HepG2 (cell line): ENCODE data around the gene MAGI1. TPM values are rescaled to one million over a fixed set of nuclear protein-coding genes. Genes with fewer than 3 reads are reported as not detected.
A peak's percentile ranks its signal among the peaks of the same experiment; 100 is the strongest.

Experiments used
- ATAC-seq: fragments of 200-7000 bp; cut with Tn5 transposase; 3 replicates; pipeline ENCODE4 v1.9.1; 2020; ENCODE audit warnings: mild to moderate bottlenecking, moderate library complexity
- BruUV-seq: library from RNA; stranded (reverse); fragments of 400-500 nt; replicated peaks from 2 replicates; lab custom pipeline; 2021; lab: Mats Ljungman, UMichigan
- CTCF ChIA-PET: fragments of 300-600 bp; formaldehyde crosslinking; extraction: SDS; loops from one replicate; lab custom pipeline; 2021; ENCODE audit warnings: low total read pairs, inconsistent platforms, low intra/inter-chr PET ratio; lab: Yijun Ruan, JAX
- POLR2A ChIA-PET: fragments of 350-600 bp; sonication (Branson Sonifier 250); formaldehyde crosslinking; loops from one replicate; lab custom pipeline; 2020; ENCODE audit warnings: antibody characterized with exemption, inconsistent platforms; lab: Yijun Ruan, JAX
- DNase-seq: peaks from one replicate; pipeline ENCODE4 v3.0.0-alpha.2; 2015; ENCODE audit warnings: low spot score
- FAIRE-seq: peaks from 3 replicates; lab custom pipeline; 2011; peaks lifted over from hg19 to GRCh38; lab: Jason Lieb, UNC
- H2AFZ ChIP-seq: one replicate; pipeline ENCODE4 v1.6.1; 2011; ENCODE audit warnings: low read length, inconsistent platforms
- H3K27ac ChIP-seq: fragments of 300-600 bp; 3 replicates; pipeline ENCODE4 v1.8.0; 2011; ENCODE audit warnings: mixed run types, mild to moderate bottlenecking, mixed read lengths, low read length, inconsistent platforms; ENCODE audit not compliant: insufficient read depth; ENCODE audit errors: extremely low read length
- H3K27me3 ChIP-seq, 2 experiments: fragments of 200-600 bp in 1 of 2; 2 replicates in 1 of 2; 3 replicates in 1 of 2; pipeline versions ENCODE4 v1.6.0 to v1.8.0; 2011; ENCODE audit warnings: low read length in 2 of 2, mild to moderate bottlenecking in 2 of 2, moderate library complexity in 2 of 2, inconsistent platforms in 1 of 2; ENCODE audit not compliant: insufficient read depth in 2 of 2, control insufficient read depth in 1 of 2
- H3K36me3 ChIP-seq, 2 experiments: fragments of 200-600 bp in 1 of 2; replicated peaks in 1 of 2; 2 replicates in 1 of 2; 3 replicates in 1 of 2; pipeline versions ENCODE4 v1.5.1 to v1.8.0; 2011; ENCODE audit warnings: low read length in 2 of 2, inconsistent platforms in 1 of 2; ENCODE audit not compliant: insufficient read depth in 2 of 2, control insufficient read depth in 1 of 2
- H3K4me1 ChIP-seq: 2 replicates; pipeline ENCODE4 v1.5.1; 2012; ENCODE audit warnings: low read length, inconsistent platforms; ENCODE audit not compliant: insufficient read depth
- H3K4me2 ChIP-seq: 2 replicates; pipeline ENCODE4 v1.6.0; 2011; ENCODE audit warnings: low read depth, low read length, inconsistent platforms
- H3K4me3 ChIP-seq, 3 experiments: fragments of 200-600 bp in 1 of 3; sonication (generic), shearing (Covaris generic) in 1 of 3; replicated peaks in 1 of 3; 2 replicates each; pipeline ENCODE4 v1.5.1; 2011 to 2016; ENCODE audit warnings: low read length in 3 of 3, inconsistent platforms in 2 of 3, low read depth in 2 of 3, mild to moderate bottlenecking in 2 of 3, control low read depth in 1 of 3, mixed read lengths in 1 of 3; ENCODE audit not compliant: insufficient read depth in 1 of 3
- H3K79me2 ChIP-seq: one replicate; pipeline ENCODE4 v1.6.1; 2011; ENCODE audit warnings: low read length, inconsistent platforms; ENCODE audit not compliant: insufficient read depth
- H3K9ac ChIP-seq: 2 replicates; pipeline ENCODE4 v1.6.0; 2011; ENCODE audit warnings: mild to moderate bottlenecking, low read depth, low read length, inconsistent platforms; ENCODE audit not compliant: insufficient read depth
- H3K9me3 ChIP-seq: 2 replicates; pipeline ENCODE4 v1.5.1; 2012; ENCODE audit warnings: mild to moderate bottlenecking, low read length
- H4K20me1 ChIP-seq: 2 replicates; pipeline ENCODE4 v1.6.0; 2011; ENCODE audit warnings: inconsistent platforms, mild to moderate bottlenecking, low read length, moderate library complexity; ENCODE audit not compliant: insufficient read depth
- CEBPB ChIP-seq: IDR thresholded peaks from 2 replicates; pipeline ENCODE4 v1.6.1; 2011; ENCODE audit warnings: low read depth, low read length, improper control_type of control experiment, borderline replicate concordance
- HNRNPL ChIP-seq: fragments of 200-400 bp; formaldehyde crosslinking; IDR thresholded peaks from 2 replicates; pipeline ENCODE4 v1.6.1; 2017; ENCODE audit warnings: mild to moderate bottlenecking, low read depth, low read length
- ZFP37 ChIP-seq: sonication (generic); formaldehyde crosslinking; IDR thresholded peaks from 2 replicates; pipeline ENCODE4 v1.4.0; 2020; ENCODE audit warnings: missing genetic modification reagents, borderline replicate concordance
- ZNF101 ChIP-seq: sonication (generic); formaldehyde crosslinking; IDR thresholded peaks from 2 replicates; pipeline ENCODE4 v1.4.0; 2020; ENCODE audit warnings: mild to moderate bottlenecking, low read depth, missing genetic modification reagents, borderline replicate concordance
- ZNF496 ChIP-seq: sonication (generic); formaldehyde crosslinking; IDR thresholded peaks from 2 replicates; pipeline ENCODE4 v1.8.1; 2023; ENCODE audit warnings: mild to moderate bottlenecking, moderate library complexity, missing genetic modification reagents; ENCODE audit not compliant: insufficient replicate concordance
- ZNF543 ChIP-seq: sonication (generic); formaldehyde crosslinking; IDR thresholded peaks from 2 replicates; pipeline ENCODE4 v1.4.0; 2020; ENCODE audit warnings: mild to moderate bottlenecking, missing genetic modification reagents
- ZNF850 ChIP-seq: sonication (generic); formaldehyde crosslinking; conservative IDR thresholded peaks from 2 replicates; pipeline ENCODE4 v1.9.0; 2021; ENCODE audit warnings: mild to moderate bottlenecking, missing genetic modification reagents
- ZUFSP ChIP-seq: sonication (generic); formaldehyde crosslinking; IDR thresholded peaks from 2 replicates; pipeline ENCODE4 v1.9.0; 2021; ENCODE audit warnings: missing genetic modification reagents, mild to moderate bottlenecking, borderline replicate concordance
- WGBS: methylation state at CpG from one replicate; pipeline ENCODE4 v1.1.6; 2017; ENCODE audit warnings: low lambda C conversion rate; 5-methylcytosine and 5-hydroxymethylcytosine counted together
- in situ Hi-C: cut with HindIII; loops from 2 replicates; pipeline ENCODE4 v1.10.0; 2017; ENCODE audit warnings: low pct_unique_long_range_greater_than_20kb; ENCODE audit not compliant: extremely low pct_ligation_motif_present
- intact Hi-C: fragments of 100-400 bp; cut with micrococcal nuclease; formaldehyde crosslinking; loops from one replicate; pipeline ENCODE4 v1.10.0; 2022; ENCODE audit not compliant: unreplicated experiment
- polyA plus RNA-seq, 8 experiments: library from polyadenylated mRNA; depleted of rRNA in 3 of 8; stranded (reverse) in 7 of 8; unstranded in 1 of 8; fragments of >200 nt; fragmentation: Illumina TruSeq in 4 of 8; extraction: Trizol in 4 of 8; gene quantifications; 2 replicates each; pipeline versions ENCODE4 v1.2.1 to v1.2.3, GENCODE V29; 2011 to 2016; ENCODE audit warnings: low read depth in 4 of 8, missing spikeins in 1 of 8, mixed read lengths in 1 of 8; ENCODE audit not compliant: insufficient read depth in 1 of 8
- total RNA-seq, 5 experiments: library from RNA; depleted of rRNA; stranded (reverse); fragments of >200 nt; fragmentation: Illumina TruSeq; extraction: Trizol; gene quantifications; 2 replicates each; pipeline ENCODE4 v1.2.3, GENCODE V29; 2016; ENCODE audit warnings: low read depth in 1 of 5

MAGI1 gene
- total and polyA plus RNA-seq, 2 of the 13 experiments (the other 11 are each of a cell fraction or from before 2014, with no cell fraction given), result 22.2 to 26.0 TPM

- 98% methylated on average over 3 of the region's 3 CpGs for WGBS
- intact Hi-C loops, result no loop called here
- Histone ChIP-seq H3K79me2 (peaks cover 6% of the 10 kb centered on the region), H3K9ac (no peak overlapping the region), H2AFZ (no peak overlapping the region), H3K4me2 (no peak overlapping the region), H3K27me3 (no peaks in the 10 kb centered on the region), H3K4me3 (no peak overlapping the region), H4K20me1 (peaks cover 8% of the 10 kb centered on the region), H3K27ac (no peak overlapping the region), H3K4me1 (peaks cover 9% of the 10 kb centered on the region), H3K9me3 (0 out of 2 replicates have a peak, but pooled peaks cover 3% of the 10 kb centered on the region), H3K36me3 (no peaks in the 10 kb centered on the region)
- DNase-seq (no peak), FAIRE-seq (no peak), ATAC-seq (no peak)
- TF ChIP-seq ZUFSP (CRISPR knock-in tag), result no peak
- no peak for TF ChIP-seq ZNF543 (CRISPR knock-in tag)
- no peak for TF ChIP-seq ZNF850 (CRISPR knock-in tag)
- no peak for TF ChIP-seq ZFP37 (CRISPR knock-in tag)
- no peak for TF ChIP-seq ZNF101 (CRISPR knock-in tag)
- no peak for TF ChIP-seq HNRNPL
- CTCF ChIA-PET, result no interaction called here
- in situ Hi-C loops, result no loop called here
- no TSS peak for BruUV-seq
- POLR2A ChIA-PET, result no interaction called here
Observed at GRCh38 chr3:65569845-65570405, 468.8 kb downstream of the MAGI1 start.

- 95% methylated on average over 1 of the region's 1 CpG for WGBS
- in situ Hi-C loops, result no loop called here
- intact Hi-C loops, result no loop called here
- DNase-seq (no peak), ATAC-seq (no peak), FAIRE-seq (no peak)
- Histone ChIP-seq H3K4me2 (no peak overlapping the region), H3K27ac (no peak overlapping the region), H3K9me3 (0 out of 2 replicates have a peak, but pooled peaks cover 3% of the 10 kb centered on the region), H3K4me3 (no peak overlapping the region), H2AFZ (no peak overlapping the region), H3K79me2 (peaks cover 6% of the 10 kb centered on the region), H3K36me3 (no peaks in the 10 kb centered on the region), H3K4me1 (peaks cover 9% of the 10 kb centered on the region), H4K20me1 (peaks cover 8% of the 10 kb centered on the region), H3K9ac (no peak overlapping the region), H3K27me3 (no peaks in the 10 kb centered on the region)
- TF ChIP-seq CEBPB (peak; percentile 28; the same call in 1 of the 2 replicates), ZNF496 (CRISPR knock-in tag) (no peak)
- CTCF ChIA-PET, result no interaction called here
- POLR2A ChIA-PET, result no interaction called here
- no TSS peak for BruUV-seq
Observed at GRCh38 chr3:65569129-65569528, 469.6 kb downstream of the MAGI1 start.
